Stimulated activated CD4-positive, alpha-beta T cell treated with anti-CD3 and anti-CD28 coated beads, Interleukin-12 subunit alpha, Interleukin-12 subunit beta, amount 100 ng/mL, for 24 hours (primary cell): ENCODE results near the gene KCNG1.

ENCODE experiments used
- DNase-seq, 2 experiments: peaks; one replicate each; pipeline ENCODE4 v3.0.0-alpha.2; 2020; ENCODE audit warnings: low read depth in 2 of 2

Gene KCNG1

DNA sequence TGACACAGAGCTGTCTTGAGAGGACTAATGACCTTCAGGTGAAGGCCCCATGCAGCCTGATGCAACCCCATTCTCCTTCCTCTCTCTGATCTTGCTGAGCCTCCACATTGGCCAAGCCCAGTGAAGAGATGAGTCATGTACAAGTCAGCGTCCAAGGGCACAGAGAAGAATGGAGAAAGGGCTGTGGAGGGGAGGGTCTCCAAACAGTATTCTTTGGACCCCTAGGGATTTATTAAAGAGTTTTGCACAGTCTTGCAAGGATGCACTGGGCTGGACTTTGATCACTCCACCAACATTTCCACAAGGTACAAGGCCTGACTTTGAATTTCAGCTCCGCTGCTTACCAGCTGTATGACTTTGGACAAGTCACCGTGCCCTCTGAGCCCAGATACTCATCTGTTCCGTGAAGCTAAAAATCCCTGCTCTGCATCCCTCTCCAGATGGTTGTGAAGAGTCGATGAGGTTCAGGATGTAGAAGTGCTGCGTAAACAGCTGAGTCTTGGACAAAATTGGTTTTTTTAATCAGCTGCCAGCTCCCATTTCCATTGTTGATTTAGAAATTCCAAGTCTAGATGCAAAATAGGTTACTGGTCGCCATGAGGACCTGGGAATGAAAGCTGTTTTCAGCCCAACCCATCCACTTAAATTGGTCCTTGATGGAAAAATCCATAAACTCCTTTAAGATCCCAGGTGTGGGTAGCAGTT lies 14.1 kb upstream of the KCNG1 start:
- no peak for DNase-seq

DNA sequence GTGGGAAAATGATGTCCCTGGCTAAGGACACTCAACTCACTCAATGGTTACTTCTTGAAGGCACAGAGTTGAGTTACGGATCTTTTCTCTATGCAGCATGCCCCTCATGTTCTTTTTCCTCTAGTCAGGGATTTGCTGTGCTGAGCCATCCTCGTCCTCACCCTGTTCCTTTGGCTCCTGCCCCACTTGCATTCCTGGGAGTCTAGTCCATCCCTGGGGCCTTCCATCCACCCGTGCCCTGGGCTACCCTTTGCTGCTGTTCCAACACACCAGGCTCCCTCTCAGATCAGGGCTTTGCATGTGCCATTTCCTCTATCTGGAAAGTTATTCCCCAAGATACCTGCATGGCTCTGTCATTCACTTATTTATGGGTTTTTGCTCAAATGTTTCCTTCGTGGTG lies 13.3 kb upstream of the KCNG1 start:
- no peak for DNase-seq

DNA sequence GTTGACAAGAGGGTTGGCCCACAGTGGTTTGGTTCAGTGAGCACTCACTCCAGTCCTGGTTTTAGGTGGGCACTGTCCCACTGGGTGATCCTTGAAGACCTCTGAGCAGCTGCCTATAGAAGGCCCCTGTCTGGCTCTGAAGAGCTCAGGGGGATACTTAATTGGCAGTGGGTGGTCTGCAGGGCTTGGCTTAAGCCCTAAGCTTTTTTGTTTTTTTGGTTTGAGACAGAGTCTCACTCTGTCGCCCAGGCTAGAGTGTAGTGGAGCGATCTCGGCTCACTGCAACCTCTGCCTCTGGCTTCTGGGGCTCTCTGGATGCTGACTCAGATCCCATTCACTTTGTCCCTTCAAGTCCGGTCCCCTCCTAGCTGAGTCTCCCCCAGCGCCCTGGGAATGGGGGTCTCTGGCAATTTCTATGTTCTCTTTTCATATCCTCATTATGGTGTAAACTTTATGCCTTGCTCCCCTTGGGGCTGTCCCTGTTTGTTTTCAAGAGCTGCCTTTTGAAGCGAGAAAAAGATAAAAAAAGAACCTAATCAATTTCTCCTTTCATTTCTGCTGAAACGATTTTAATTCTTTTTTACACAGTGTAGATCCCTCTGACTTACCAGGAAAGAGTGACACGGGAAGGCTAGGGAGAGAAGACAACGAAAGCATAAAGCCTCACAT lies 12.2 kb upstream of the KCNG1 start:
- no peak for DNase-seq

DNA sequence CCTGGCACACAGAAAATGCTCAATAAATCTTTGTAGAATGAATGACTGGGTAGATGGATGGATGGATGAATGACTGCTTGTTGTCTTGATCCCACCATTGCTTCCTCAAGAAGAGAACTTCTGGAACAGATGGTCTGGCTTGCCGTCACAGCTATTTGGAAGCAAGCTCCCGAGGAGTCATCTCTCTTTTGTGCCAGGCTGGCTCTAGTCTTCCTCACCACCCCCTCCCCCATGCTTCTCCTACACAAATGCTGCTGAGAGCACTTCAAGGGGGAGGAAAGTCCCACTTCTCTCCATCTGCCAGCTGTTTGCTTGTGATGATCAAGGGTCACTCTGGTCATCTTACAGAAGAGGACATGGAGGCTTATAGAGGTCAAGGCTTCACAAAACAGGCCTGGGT lies 11.6 kb upstream of the KCNG1 start:
- DNase-seq, result no peak

DNA sequence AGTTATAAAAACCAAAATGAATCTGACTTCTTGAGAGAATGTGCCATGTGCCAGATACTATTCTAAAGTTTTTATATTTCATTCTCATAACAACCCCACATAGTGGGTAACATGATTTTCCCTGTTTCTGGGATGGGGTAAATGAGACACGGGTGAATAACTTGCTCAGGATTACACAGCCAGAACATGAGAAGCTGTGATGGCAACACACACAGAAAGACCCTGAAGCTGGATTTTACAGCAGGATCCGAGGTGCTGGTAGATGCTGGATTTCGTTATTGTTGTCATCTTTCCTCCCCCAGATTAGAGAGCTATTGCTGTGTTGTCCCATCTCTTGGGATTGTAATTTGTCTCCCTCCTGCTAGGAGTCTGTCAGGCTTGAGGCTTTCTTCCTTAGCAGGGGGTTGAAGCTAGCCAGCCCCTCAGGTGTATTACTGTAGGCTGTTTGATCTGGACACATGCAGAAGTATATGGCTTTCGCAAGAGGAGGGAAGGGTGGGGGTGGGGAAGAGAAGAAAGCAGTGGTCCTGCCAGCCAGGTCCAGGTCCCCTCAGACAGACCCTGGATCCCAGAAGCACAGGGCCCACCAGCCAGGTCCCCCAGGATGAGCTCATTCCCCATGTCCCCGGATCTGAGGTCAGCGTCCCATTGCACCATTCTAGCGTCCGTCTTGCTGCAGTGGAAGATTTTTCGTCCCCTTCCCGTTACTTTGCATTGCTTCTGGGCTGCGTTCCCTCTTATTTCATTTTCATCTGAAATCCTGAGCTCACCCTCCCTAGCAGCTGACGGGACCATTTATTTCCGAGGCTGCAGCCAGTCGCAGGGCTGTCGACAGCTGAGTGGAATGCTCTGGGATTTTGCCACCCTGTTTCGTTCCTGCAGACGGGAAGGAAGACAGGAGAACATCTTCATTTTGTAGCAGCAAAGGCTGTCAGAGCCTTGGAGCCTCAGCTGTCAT lies 7.3 kb upstream of the KCNG1 start:
- no peak for DNase-seq

DNA sequence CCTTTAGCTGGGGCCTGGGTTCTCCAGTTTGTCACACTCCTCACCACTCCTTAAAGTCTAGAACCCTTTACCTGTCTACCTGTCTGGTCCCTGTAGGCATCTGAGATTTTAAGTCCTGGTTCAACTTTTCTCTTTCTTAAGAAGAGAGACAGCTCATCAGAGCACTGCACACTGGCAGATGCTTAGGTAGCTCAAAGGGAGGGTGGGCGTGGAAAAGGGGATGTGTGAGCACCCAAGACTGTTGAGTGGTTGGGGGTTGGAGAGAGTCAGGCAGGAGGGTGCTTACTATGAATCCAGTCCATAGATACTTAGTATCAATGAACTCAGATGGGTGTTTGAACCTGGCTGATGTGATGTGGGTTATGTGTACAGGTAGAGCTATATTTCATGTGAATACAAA lies 6.6 kb upstream of the KCNG1 start:
- DNase-seq, result no peak

DNA sequence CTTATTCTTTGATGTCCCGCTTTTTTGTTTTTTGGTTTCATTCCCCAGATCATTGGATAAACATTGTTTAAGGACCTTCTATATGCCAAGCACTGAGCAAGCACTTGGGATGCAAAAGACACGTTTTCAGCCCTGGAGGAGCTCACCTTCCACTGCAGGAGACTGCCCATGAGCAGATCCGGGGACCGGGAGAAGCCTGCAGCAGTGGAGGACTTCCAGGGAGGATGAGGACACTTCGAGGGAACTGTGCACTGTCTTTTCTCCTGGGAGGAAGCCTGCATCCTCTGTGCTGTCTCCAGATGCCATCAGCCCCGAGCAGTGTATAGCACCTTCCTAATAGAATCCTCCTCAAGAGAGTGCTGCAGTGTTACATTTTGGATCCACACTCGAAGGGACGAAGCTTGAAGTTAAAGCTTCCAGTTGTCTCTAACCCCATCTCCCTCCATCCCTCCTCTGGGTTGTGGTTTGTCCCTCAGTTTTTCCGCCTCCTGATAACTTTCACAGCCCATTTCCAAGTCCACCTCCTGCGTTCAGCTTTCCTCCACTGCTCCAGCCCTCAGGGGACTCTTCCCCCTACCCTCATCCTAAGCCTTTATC lies 5.8 kb upstream of the KCNG1 start:
- no peak for DNase-seq

DNA sequence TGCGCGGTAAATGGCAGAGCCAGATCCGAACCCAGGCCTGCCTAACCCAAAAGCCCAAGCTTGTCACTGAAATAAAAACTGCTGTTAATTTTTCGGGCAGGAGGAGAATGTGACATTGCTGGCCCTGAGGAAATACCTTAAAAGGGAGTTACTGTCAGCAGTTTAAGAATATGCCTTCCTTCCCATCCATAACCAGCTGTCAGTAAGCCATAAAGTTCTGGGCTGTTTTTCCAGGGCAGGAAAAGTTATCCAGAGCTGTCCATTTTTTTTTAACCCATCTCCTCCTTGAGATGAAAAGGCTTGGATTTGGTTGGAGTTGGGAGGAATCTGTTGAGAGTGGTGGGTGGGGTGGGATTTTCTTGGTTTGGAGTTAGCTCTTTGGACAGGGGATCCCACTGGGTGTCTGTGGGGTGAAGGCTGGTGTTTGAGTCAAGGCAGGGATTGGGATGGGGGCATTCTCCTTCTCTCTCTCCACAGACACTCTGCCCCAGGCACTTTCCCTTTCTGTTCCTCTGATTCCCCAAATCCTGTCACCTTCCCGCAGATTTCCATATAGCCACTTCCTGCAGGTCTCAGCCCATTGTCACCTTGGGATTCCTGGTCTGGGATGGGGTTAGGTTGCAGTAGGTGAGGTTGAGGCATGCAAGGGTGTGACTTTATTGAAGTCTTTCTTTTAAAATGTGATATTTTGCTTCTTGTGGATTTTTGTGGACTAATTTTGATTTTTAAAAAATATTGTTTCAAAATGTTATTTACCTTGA lies 4.3 kb upstream of the KCNG1 start:
- DNase-seq, result no peak

DNA sequence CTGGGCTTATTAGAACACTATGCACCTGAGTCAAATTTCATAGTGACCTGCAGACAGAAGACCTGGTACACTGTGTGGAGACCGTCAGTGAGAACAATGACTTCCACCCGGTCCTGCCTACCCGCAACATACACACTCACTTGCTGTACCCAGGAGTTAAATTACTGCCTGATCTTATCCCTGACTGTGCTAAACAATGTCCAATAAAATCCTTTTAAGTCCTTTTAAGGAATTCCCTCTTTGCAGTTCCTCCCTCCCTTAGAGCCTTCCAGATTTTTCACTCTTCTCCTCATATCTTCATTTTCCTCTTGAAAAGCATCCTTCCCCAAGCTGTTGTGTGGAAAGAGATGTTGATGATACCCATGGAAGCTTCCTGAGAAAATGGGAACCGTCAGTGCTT lies 3.4 kb upstream of the KCNG1 start:
- DNase-seq, result no peak

DNA sequence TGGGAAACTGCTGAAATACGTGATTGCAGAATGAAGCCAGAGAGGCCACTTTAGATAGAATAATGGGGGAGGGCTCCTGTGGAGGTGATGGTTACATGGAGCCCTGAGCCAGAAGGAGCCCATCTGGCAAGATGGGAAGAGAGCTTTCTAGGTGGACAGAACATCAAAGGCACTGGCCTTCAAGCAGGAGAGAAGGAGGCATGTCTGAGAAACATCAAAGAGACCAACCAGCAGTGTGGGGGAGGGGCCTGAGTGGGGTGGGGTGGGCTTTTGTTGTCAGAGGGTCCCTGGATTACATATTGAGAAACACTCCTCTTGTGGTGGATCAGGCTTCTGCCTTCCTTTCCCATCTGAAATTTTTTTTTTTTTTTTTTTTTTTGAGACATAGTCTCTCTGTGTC lies 1.9 kb upstream of the KCNG1 start:
- no peak for DNase-seq

DNA sequence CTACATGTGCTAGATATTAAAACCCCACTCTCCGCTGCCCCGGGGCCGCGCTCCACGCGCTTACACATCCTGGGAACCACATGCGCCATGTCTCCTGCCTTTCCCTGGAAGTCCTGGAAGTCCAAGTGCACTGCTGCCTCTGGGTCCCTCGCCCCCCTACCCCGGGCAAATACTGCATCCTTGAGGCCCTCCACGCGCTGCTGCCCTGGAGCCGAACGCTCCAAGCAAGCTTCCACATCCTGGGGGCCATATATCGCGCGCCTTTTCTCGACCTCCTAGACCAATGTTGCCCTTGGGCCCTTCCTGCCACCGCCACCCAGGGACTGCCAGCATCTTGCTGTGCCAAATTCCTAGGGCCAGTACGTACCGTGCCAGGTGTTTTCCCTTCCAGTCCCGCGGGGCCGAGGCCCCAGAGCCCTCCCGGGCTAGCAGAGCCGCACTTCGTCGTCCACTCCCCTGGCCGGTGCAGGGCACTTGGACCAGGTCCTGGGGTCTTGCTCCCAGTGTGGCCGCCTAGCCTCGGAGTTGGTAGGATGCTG lies 779 bp upstream of the KCNG1 start:
- DNase-seq, result no peak

DNA sequence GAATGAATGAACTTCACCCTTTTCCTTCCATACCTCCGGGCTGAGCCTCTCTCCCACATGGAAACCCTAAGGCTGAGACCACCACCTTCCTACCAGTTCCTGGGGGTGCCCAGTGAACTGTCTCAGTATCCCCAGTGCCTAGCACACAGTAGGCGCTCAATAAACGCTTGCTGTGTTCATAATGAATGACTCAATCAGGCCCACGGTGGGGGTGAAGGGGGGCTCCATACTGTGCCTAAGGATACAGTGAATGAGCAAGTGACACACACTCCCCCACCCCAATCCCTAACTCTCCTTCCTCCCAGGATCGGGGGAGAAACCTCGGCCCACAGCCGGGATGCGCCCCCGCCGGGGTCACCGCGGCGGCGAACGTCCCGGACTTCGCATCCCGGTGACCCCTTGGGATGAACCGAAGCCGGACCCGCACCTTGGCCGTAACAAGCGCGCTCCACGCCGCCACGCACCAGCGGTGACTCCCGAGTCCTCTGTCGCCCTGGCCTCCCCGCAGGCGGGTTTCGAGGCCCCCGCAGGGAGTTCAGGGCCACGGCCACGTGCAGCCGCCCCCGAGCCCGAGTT lies 592 bp downstream of the KCNG1 start:
- DNase-seq, result no peak

DNA sequence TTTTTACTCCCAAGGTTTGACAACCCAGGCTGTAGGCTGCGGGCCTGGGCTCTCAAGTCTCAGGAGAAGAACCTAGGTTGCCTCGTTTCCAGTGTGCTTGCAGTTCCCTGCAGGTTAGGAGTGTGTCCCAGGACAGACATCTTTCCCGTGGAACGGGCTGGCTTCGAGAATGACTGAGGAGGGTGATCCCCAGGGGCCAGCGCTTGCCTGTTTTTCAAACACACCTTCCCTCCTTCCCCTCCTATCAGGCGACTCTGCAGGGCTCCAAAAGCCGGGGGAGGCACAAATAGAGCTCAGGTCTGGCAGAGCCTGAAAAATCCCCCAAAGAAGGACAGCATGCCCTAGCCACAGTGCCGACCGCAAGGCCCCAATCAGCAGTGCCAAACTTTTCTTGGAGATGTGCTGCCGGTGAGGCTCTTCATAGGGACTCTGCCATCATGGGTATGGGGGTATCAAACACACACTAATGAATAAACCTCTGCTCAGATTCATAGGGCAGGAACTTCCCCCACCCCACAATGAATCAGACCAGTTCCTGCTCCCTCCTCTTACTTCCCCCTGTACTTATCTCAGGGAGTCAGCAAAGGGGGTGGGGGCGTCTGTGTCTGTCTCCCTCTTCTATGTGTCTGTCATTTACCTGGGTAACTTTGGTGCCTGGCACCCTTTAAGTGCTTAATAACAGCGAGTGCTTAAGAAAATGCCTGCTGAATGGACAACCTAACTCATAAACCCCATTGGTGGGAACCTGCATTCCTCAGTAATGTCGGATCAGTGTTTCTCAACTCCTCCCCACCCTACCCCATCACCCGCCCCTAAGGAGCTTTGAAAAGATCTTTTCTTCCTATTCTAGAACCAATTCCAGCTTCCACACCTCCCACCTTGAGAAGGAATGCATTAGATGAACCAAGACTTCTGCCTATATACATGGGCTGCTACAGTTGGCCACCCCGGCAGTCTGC lies 1.6 kb downstream of the KCNG1 start:
- DNase-seq, result no peak

DNA sequence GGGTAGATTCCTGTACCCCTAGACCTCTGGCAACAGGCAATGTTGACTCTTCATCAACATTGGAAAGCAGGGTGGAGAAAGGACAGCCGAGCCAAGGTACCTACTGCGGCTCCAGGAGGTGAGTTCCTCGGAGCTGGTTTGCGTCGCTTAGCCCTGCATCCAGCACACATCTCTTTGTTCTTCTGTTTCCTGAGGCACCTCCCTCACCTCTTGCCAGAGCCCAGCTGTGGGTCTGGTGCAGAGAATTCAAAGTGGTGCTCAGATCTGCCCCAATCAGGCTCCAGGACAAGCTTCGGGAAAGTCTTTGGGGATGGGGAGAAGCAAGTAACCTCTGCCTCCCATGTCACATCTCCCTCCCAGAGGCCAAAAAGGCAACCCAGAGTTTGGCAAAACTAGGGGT lies 2.2 kb downstream of the KCNG1 start:
- DNase-seq, result no peak

DNA sequence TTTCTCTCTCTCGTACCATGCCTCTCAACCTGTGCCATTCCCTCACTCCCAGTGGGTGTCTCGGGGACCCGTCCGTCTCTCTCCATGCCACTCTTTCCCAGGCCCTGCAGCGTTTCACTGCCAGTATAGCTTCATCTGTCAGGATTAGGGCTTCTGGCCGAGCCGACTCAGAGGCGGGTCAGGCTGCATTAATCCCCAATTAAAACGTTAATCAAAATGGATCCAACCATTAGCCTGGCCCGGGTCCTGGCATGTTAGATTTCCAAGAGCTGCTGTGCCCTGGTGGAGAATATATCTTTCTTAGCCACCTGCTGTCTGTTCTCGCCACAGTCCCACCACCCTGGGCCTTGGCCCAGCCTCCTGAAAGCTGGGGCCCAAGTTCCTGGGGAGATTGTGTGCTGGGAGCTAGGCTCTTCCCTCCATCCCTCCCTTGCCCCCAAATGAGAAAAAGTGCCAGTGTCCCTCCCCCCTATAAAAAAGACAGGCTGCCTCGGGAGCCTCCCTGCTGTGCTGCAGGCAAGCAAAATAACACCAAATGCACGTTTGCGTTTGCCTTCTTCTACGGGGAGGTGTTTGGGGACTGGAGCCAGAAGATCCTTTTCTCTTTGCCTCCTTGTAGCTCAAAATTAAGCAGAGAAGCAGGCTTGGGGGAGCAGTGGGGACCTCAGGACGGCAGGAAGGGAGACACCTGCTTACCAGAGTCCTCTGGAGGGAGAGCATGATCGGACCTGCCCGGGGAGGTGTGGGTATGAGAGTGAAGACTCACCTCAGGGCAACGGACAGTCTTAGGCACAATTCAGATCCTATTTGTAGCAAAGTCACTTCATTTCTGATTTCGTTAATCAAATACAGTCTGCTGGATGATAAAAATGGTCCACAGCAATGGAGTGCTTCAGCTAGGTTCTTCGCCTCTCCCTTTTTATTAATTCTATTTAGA lies 3.0 kb downstream of the KCNG1 start:
- no peak for DNase-seq

DNA sequence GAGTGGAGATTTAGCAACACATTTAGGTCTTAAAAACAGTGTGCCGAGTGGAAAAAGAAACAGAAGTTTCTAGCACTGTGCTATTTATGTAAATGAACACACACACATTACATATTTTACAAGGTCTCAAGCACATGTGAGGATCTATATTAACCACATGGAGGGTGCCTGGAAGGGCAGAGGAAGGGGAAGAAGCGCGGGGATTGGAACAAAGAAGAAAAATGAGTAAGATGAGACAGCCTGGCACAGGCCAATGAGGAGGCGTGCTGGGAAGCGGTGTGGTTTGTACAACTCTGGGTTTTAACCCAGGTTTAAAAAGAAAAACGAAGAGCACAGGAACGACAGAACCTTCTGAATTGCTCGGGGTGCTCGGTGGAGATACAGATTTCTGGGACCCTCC lies 5.7 kb downstream of the KCNG1 start:
- no peak for DNase-seq

DNA sequence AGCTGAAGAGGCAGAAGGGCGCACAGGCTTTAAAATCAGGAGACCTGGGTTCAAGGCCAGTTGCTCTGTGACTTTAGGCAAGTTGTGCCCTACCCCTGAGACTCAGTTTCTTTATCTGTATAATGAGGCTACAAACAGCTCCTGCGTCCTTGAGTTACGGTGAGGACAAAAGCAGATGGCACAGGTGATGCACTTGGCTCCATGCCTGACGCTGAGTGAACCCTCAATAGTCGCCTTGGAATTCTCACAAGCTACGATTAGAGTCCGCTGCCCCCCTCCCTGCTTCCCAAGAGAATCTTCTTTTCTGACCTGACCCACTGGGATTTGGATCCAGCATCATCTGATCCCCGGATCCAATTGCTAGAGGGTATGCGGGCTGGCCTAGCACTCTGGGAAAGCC lies 6.4 kb downstream of the KCNG1 start:
- DNase-seq, result no peak
